Right cardiac atrium (tissue), 5 donors: ENCODE data around the gene NYAP2. TPM values are rescaled to one million over a fixed set of nuclear protein-coding genes. Genes with fewer than 3 reads are reported as not detected.

ENCODE experiments used
- ATAC-seq, 2 donors: fragments of 200-7000 bp; cut with Tn5 transposase; one replicate each; pipeline versions ENCODE4 v1.8.0 to v1.9.1; 2020; ENCODE audit warnings: moderate library complexity in 2 of 2, mild to moderate bottlenecking in 1 of 2
- DNase-seq, 3 donors: peaks; one replicate each; pipeline ENCODE4 v3.0.0-alpha.2; 2020
- H3K27ac ChIP-seq: one replicate; pipeline ENCODE4 v1.5.1; 2013; ENCODE audit warnings: mild to moderate bottlenecking, low read length, control low read depth, moderate library complexity
- H3K27me3 ChIP-seq: one replicate; pipeline ENCODE4 v1.6.1; 2013; ENCODE audit not compliant: control insufficient read depth, insufficient read depth
- H3K4me1 ChIP-seq: one replicate; pipeline ENCODE4 v1.6.1; 2013; ENCODE audit warnings: low read length; ENCODE audit not compliant: control insufficient read depth, insufficient read depth
- H3K4me3 ChIP-seq: one replicate; pipeline ENCODE4 v1.5.1; 2013; ENCODE audit warnings: low read length, control low read depth
- H3K9me3 ChIP-seq: one replicate; pipeline ENCODE4 v1.6.1; 2013; ENCODE audit warnings: low read length; ENCODE audit not compliant: control insufficient read depth
- WGBS: extraction: QIAGEN DNeasy Blood & Tissue Kit; methylation state at CpG from one replicate; pipeline ENCODE4 v1.1.7; 2013; 5-methylcytosine and 5-hydroxymethylcytosine counted together
- intact Hi-C, 4 donors: fragments of 100-400 bp; cut with DNase I; formaldehyde crosslinking; loops; one replicate each; pipeline versions ENCODE4 v1.11.0 to v1.14.0; 2022 to 2023
- polyA plus RNA-seq: library from polyadenylated mRNA; stranded (reverse); fragments of 200-250 nt; gene quantifications from one replicate; pipeline ENCODE4 v1.2.3, GENCODE V29; 2013
- total RNA-seq, 4 donors: library from RNA; stranded (reverse); fragmentation: NEBNext Ultra II Directional; extraction: Animal tissue kit (Norgen Biotek cat#: 25700); gene quantifications; one replicate each; pipeline ENCODE4 v1.2.1, GENCODE V29; 2021
- donor health status: healthy with polysubstance abuse.
- donor health status: DM: no; HTN: yes; CAD: no.
- donor health status: DM: no; HTN: no; CAD: no.
- donor health status: DM: no; HTN: yes; CAD: no; lungs with severe emphysema.
- donor health status: DM: yes; HTN: yes; CAD: no.

NYAP2 gene
- total and polyA plus RNA-seq, 5 donors = not detected

- Histone ChIP-seq H3K4me1 (no peaks in the 10 kb centered on the region), H3K9me3 (no peaks in the 10 kb centered on the region), H3K27me3 (no peaks in the 10 kb centered on the region), H3K4me3 (no peak overlapping the region), H3K27ac (no peak overlapping the region)
- intact Hi-C loops = no loop called here
- DNase-seq (no peak), ATAC-seq (no peak)
- WGBS = 20% methylated on average over 1 of the region's 1 CpG
Measured at GRCh38 chr2:225428360-225428759, 28.9 kb downstream of the NYAP2 start.

DNA sequence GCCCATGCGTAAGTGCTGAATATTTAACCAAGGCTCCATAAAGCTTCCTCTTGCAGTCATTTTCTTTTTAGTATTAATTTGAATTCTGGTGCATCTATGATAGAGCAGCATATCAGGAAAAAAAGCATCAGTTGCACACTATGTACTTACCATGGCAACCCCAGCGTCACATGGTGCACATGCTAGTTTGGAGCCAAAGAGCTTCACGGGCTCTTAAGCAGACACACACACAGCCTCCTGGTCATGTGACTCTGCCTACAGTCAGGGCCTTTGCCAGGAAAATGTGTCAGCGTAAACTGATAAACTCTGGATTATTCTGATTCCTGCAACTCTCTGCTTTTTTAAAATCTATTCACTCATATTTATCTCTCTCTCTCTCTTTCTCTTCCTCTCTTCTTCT lies 30.2 kb downstream of the NYAP2 start:
- intact Hi-C loops = no loop called here
- DNase-seq (peak in 1 of 3 donors; percentile 4), ATAC-seq (no peak)
- WGBS = 43% methylated on average over 4 of the region's 4 CpGs
- Histone ChIP-seq H3K9me3 (no peaks in the 10 kb centered on the region), H3K4me3 (no peak overlapping the region), H3K27me3 (no peaks in the 10 kb centered on the region), H3K4me1 (no peaks in the 10 kb centered on the region), H3K27ac (no peak overlapping the region)

DNA sequence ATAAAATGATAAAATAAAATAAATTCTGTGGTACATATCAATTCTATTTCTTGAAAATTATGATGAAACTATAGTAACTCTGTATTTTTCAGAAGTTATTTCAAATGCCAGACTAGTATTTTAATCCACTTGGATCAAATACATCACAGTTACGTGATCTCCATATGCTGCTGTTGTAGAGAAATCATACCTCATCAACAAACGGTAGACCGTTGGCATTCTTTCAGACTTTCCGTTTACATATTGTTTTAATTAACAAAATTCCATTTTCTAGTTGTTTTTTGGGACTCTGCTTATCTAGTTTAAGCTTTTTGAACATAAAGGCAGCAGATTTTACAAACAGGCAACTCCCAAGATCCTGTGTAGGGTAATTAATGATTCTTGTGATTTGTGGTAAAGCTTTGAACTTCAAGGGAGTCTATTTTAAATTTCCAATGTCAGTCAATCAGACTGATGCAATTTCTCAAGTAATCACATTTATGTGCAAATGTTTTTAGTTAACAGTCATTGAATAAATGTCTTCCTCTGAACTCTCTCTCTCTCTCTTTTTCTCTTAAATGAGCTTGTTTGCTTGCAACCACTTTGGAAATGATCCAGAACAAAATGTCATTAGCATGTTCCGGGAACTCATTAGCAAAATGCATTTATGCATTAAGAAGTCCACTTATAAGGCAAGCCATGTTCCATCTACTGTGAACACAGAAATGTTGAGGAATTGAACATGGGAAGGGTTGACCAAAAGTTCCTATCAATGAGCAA lies 31.8 kb downstream of the NYAP2 start:
- Histone ChIP-seq H3K4me1 (no peaks in the 10 kb centered on the region), H3K9me3 (no peaks in the 10 kb centered on the region), H3K27me3 (no peaks in the 10 kb centered on the region), H3K4me3 (no peak overlapping the region), H3K27ac (no peak overlapping the region)
- intact Hi-C loops = no loop called here
- DNase-seq (no peak), ATAC-seq (no peak)
- 71% methylated on average over 5 of the region's 5 CpGs for WGBS

- Histone ChIP-seq H3K4me3 (no peak overlapping the region), H3K9me3 (no peaks in the 10 kb centered on the region), H3K27ac (no peak overlapping the region), H3K4me1 (no peaks in the 10 kb centered on the region), H3K27me3 (no peaks in the 10 kb centered on the region)
- intact Hi-C loops = no loop called here
- no peak for ATAC-seq
- 28% methylated on average over 4 of the region's 4 CpGs for WGBS
- DNase-seq = no peak
Measured at GRCh38 chr2:225434014-225434413, 34.5 kb downstream of the NYAP2 start.

- ATAC-seq (no peak), DNase-seq (no peak)
- no peaks in the 10 kb centered on the region for H3K9me3 ChIP-seq
- no peak overlapping the region for H3K27ac ChIP-seq
- intact Hi-C loops = no loop called here
- H3K27me3 ChIP-seq = no peaks in the 10 kb centered on the region
- 62% methylated on average over 1 of the region's 1 CpG for WGBS
- H3K4me1 ChIP-seq = no peaks in the 10 kb centered on the region
- no peak overlapping the region for H3K4me3 ChIP-seq
Measured at GRCh38 chr2:225437319-225437718, 37.8 kb downstream of the NYAP2 start.

DNA sequence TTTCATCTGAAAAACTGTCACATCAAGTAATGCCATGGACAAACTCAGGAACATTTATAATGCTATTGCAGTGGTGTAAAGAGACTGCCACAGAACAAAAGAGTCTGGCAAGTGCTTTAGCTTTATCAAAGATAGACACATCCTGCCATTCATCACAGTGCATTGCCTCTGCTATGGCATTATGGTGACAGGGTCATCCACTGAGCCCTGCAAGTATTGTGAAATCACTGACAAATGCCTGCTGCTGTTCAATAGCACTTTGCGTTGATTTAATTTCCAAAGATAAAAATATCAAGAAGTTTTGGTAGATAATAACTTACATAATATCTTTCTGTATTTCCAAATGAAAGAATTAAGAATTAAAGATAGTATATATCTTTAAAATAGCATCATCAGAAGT lies 38.7 kb downstream of the NYAP2 start:
- DNase-seq (no peak), ATAC-seq (no peak)
- Histone ChIP-seq H3K27me3 (no peaks in the 10 kb centered on the region), H3K9me3 (no peaks in the 10 kb centered on the region), H3K4me1 (no peaks in the 10 kb centered on the region), H3K4me3 (no peak overlapping the region), H3K27ac (no peak overlapping the region)
- intact Hi-C loops = no loop called here
- 47% methylated on average over 1 of the region's 1 CpG for WGBS

DNA sequence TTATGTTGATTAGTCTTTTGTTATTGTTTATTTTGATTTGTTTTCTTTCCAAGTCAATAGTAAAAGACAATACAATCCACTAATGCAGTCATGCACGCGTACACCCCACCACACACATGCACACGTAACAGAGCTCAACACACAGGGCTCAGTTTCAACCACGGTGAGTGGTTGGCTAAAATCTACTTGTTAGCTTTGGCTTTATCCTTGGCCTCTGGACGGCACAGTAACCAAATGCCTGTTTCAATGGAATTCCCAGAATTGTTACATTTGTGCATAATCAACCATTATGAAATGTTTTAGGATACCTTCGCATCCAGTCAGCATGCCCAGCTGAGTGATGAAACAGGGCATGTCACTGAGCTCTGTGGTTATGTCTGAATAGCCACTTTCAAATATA lies 53.2 kb downstream of the NYAP2 start:
- Histone ChIP-seq H3K27me3 (no peaks in the 10 kb centered on the region), H3K27ac (no peak overlapping the region), H3K4me3 (no peak overlapping the region), H3K9me3 (no peaks in the 10 kb centered on the region), H3K4me1 (no peaks in the 10 kb centered on the region)
- WGBS = 78% methylated on average over 6 of the region's 6 CpGs
- ATAC-seq = no peak
- DNase-seq = no peak
- intact Hi-C loops = no loop called here

DNA sequence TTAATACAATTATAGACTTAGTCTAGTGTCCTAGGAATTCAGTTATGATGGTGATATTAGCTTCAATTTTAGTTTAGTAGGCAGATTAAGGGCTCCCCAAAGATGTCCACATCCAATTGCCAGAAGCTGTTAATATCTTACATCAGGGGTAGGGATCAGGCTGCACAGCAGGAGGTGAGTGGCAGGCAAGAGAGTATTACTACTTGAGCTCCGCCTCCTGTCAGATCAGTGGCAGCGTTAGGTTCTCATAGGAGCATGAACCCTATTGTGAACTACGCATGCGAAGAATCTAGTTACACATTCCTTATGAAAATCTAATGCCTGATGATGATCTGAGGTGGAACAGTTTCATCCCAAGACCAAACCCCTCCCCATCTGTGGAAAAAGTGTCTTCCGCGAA lies 54.9 kb downstream of the NYAP2 start:
- DNase-seq = no peak
- no peak for ATAC-seq
- Histone ChIP-seq H3K27ac (no peak overlapping the region), H3K27me3 (no peaks in the 10 kb centered on the region), H3K4me1 (no peaks in the 10 kb centered on the region), H3K9me3 (no peaks in the 10 kb centered on the region), H3K4me3 (no peak overlapping the region)
- intact Hi-C loops = no loop called here
- WGBS = 92% methylated on average over 6 of the region's 6 CpGs

DNA sequence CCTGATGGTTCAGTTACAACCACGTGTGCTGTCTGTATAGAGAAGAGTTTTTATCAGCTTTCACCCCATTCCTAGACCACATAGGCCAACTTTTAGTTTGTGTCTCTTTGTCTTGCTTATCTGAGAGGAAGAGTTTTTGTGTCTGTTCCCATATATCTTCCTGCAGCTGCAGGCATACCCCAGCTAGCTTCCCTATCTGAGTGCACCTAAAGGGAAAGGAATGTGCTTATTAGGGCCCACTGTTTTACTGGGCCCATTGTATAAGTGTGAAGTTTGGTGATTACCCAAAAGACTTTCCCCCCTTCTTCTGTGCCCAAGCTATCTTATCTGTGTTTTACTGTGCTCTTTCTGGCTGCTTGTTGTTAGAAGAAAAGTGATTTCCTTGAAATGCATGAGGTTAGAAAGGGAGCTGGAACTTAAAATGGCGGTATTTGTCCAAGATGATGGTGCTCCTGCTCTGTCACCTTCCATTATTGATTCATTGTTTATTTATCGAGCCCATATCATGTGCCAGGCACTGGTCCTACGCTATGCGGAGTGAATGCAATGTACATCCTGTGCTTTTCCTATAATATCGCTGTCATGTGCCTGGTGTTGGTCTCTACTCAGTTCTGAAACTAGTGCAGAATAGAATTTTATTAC lies 57.2 kb downstream of the NYAP2 start:
- no peak for ATAC-seq
- Histone ChIP-seq H3K27ac (no peak overlapping the region), H3K9me3 (no peaks in the 10 kb centered on the region), H3K4me3 (no peak overlapping the region), H3K4me1 (no peaks in the 10 kb centered on the region), H3K27me3 (no peaks in the 10 kb centered on the region)
- no peak for DNase-seq
- intact Hi-C loops = no loop called here
- 56% methylated on average over 6 of the region's 6 CpGs for WGBS

GRCh38 chr2:225457482-225457881 lies 58.0 kb downstream of the NYAP2 start:
- intact Hi-C loops = no loop called here
- WGBS = 34% methylated on average over 1 of the region's 1 CpG
- H3K27ac ChIP-seq = no peak overlapping the region
- DNase-seq (no peak), ATAC-seq (no peak)
- no peaks in the 10 kb centered on the region for H3K9me3 ChIP-seq
- H3K27me3 ChIP-seq = no peaks in the 10 kb centered on the region
- no peak overlapping the region for H3K4me3 ChIP-seq
- H3K4me1 ChIP-seq = no peaks in the 10 kb centered on the region

- DNase-seq (no peak), ATAC-seq (no peak)
- Histone ChIP-seq H3K9me3 (no peaks in the 10 kb centered on the region), H3K27me3 (no peaks in the 10 kb centered on the region), H3K4me3 (no peak overlapping the region), H3K27ac (no peak overlapping the region), H3K4me1 (no peaks in the 10 kb centered on the region)
- intact Hi-C loops = no loop called here
- 48% methylated on average over 2 of the region's 2 CpGs for WGBS
Measured at GRCh38 chr2:225458431-225459117, 59.1 kb downstream of the NYAP2 start.
